GM06990 (cell line): Measurements from ENCODE around the gene LPAR5.

ENCODE experiments used
- DNase-seq: peaks from one replicate; pipeline ENCODE4 v3.0.0-alpha.2; 2011; ENCODE audit not compliant: insufficient read length; ENCODE audit errors: extremely low read depth
- H3K27me3 ChIP-seq: replicated peaks from 2 replicates; pipeline ENCODE4 v1.6.0; 2011; ENCODE audit warnings: low read length; ENCODE audit not compliant: control insufficient read depth, insufficient read depth
- H3K36me3 ChIP-seq: 2 replicates; pipeline ENCODE4 v1.5.1; 2011; ENCODE audit warnings: low read length; ENCODE audit not compliant: control insufficient read depth, insufficient read depth
- H3K4me3 ChIP-seq: replicated peaks from 2 replicates; pipeline ENCODE4 v1.5.1; 2011; ENCODE audit warnings: low read depth, mild to moderate bottlenecking, control low read depth, low read length
- TF ChIP-seq, protein P1 (sequence below): IDR thresholded peaks from 2 replicates; pipeline ENCODE4 v1.5.1; 2011; ENCODE audit warnings: low read length, control low read depth, mild to moderate bottlenecking, inconsistent platforms; ENCODE audit not compliant: insufficient read depth, poor library complexity, severe bottlenecking

LPAR5 gene

DNA sequence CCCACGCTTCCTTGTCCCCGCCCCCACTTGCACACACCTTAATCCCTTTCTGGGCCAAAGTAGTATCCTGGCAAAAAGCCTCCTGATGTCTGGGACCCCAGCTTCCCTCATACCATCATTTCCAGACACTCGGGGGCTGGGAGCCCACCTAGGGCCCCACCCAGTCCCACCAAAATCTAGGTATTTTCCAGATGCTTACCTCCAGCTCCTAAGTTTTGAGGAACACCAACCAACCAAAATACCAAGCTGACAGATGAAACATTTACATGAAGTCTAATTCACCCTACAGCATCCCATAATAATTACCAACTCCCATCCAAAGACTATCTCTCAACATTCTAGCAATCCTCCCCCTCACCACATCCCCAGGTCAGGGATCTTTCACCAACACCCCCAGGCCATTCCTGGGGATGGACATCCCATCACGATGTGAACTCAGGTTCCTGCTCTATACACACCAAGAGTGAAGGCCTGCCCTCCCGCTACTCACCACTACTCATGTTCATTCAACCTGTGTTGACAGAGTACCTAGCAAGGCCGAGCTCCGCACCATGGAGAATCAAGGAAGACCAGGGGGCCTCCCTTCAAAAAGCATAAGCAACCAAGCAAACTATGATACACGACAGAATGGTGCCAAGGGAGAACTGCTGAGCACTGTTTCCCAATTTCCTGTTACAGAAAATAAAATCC, 27.0 kb downstream of the LPAR5 start:
- H3K36me3 ChIP-seq: peaks cover 2% of the 10 kb centered on the region; the same call in 1 of the 2 replicates
- H3K4me3 ChIP-seq: no peak overlapping the region
- no peaks in the 10 kb centered on the region for H3K27me3 ChIP-seq
- TF ChIP-seq, protein P1, sequence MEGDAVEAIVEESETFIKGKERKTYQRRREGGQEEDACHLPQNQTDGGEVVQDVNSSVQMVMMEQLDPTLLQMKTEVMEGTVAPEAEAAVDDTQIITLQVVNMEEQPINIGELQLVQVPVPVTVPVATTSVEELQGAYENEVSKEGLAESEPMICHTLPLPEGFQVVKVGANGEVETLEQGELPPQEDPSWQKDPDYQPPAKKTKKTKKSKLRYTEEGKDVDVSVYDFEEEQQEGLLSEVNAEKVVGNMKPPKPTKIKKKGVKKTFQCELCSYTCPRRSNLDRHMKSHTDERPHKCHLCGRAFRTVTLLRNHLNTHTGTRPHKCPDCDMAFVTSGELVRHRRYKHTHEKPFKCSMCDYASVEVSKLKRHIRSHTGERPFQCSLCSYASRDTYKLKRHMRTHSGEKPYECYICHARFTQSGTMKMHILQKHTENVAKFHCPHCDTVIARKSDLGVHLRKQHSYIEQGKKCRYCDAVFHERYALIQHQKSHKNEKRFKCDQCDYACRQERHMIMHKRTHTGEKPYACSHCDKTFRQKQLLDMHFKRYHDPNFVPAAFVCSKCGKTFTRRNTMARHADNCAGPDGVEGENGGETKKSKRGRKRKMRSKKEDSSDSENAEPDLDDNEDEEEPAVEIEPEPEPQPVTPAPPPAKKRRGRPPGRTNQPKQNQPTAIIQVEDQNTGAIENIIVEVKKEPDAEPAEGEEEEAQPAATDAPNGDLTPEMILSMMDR: no peak
- peak; percentile 43 for DNase-seq

DNA sequence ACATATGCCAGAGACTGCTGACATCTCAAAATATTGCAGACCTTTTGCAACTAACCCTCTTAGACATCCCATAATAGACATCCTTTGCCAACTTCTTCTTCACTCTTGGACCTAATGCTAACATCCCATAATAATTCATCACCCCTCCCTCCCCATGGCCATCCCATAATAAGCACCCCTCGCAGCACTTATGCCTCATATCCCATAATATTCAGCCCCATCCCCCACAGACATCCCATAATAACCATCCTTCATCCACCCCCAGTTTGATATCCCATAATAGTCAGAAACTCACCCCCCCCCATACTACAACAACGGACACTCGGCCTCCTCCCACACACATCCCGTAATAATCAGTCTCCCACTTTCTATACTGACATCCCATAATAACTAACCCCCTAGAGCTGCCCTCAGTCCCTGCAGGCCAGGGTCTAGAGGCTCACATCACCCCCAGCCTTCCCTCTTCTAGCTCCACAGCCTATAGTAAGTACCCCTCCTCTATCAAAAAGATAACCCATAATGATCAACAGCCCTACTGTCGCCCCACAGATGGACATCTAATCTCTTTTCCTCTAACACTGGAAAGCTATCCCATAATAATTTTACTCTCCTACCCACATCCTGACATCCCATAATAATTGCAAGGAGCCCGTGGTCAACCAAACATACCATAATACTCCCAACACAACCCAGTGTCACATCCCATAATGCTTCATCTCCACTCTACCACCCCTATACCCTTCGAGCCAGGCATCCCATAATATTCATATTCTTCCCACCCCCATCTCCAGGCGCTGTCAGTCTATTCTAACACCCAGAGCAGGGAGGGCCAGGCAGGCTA, 27.8 kb downstream of the LPAR5 start:
- TF ChIP-seq, protein P1: no peak
- Histone ChIP-seq H3K4me3 (no peak overlapping the region), H3K36me3 (peaks cover 4% of the 10 kb centered on the region), H3K27me3 (no peaks in the 10 kb centered on the region)
- DNase-seq: peak; percentile 26

DNA sequence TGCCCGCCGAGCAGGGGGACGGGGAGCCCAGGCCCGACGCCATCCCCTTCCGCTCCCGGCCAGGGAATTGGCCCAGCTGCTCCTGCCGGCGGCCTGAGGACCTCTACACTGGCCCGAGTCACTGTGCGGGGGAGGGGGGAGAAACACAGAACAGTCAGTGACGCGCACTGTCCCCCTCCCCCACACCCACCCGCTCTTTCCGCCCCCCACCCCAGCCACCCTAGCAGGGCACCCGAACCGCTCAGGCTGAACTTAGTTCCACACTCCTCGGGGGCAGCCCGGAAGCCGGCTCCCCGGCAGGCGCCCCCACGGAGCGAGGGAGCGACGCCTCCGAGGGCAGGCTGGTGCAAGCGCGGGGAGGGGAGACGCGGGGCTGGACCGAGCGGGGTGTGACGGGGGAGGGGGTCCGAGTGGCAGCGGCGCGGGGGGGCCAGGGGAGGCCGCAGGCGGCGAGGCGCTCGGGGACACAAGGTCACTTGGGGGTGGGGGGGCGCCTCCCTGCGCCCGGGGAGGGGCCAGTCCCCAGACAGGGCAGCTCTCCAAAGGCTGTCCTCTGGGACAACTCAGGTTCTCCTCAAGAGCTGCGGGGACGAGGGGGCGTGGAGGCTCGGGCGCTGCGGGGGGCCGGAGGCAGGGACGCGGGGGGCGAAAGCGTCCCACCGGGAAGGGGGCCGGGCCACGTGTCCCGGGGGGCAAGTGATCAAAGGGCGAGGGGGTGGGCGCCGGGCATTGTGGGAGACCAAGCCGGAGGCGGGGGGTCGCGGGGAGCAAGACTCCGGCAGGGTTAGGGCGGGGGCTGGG, 29.2 kb downstream of the LPAR5 start:
- peak; percentile 62 for DNase-seq
- TF ChIP-seq, protein P1: no peak
- Histone ChIP-seq H3K4me3 (peak overlapping the region; percentile 98), H3K27me3 (no peaks in the 10 kb centered on the region), H3K36me3 (peaks cover 13% of the 10 kb centered on the region)

DNA sequence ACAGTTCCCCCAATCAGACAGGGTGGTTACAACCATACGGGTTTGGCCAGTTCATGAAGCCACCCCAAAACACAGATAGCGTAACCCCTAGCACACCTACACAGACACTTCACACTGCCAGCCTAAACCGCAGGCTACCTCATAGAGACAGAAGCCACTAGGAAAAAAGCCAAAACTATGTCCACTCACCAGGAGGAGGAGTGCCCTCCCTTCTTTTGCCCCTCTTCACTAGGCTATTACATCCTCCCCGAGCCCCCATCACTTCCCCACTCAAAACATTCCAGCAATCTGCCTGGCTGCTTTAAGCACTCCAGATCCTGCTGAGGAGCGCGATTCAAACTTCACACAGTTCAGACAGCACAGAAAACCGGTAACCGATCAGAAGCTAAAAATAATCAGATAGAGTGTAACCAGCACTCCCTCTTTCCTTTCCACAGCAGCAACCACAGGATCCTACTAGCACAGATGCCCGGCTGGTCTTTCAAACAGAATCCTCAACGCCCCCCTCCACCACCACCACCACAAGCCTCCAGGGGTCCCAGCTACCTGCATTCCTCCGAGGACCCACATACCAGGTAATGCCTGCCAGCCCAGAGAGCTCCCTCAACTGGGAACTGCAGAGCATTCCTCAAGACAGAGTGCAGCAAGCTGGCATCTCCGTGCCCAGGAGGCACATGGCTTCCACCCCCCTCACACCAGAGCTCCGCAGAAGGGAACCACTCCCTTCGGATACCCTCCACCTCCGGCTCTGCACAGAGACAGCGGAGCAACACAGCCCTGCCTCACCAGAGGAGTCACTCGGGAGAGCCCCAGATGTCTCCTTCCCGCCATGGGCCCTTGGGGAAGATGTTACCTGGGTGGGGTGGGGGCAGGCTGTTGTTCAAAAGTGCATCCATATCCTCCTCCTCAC, 30.1 kb downstream of the LPAR5 start:
- no peak for DNase-seq
- Histone ChIP-seq H3K36me3 (peaks cover 18% of the 10 kb centered on the region), H3K4me3 (peak overlapping the region; percentile 98), H3K27me3 (no peaks in the 10 kb centered on the region)
- TF ChIP-seq, protein P1: no peak
